H1 (cell line): ENCODE measurements around the gene UNK. TPM values are rescaled to one million over a fixed set of nuclear protein-coding genes. Genes with fewer than 3 reads are reported as not detected.
A peak's percentile ranks its signal among the peaks of the same experiment; 100 is the strongest.

Experiments used
- CTCF ChIA-PET: fragments of 300-600 bp; sonication (Branson Sonifier 250); formaldehyde crosslinking; loops from one replicate; lab custom pipeline; 2021; ENCODE audit not compliant: partially characterized antibody; lab: Charles Lee
- POLR2A ChIA-PET: fragments of 300-600 bp; sonication (Branson Sonifier 250); formaldehyde crosslinking; loops from one replicate; lab custom pipeline; 2021; ENCODE audit warnings: inconsistent platforms; ENCODE audit not compliant: partially characterized antibody; lab: Charles Lee
- DNase-seq, 2 experiments: peaks; one replicate each; pipeline versions ENCODE4 v3.0.0 to v3.0.0-alpha.2; 2010 to 2022; ENCODE audit warnings: low spot score in 2 of 2, low read depth in 1 of 2, mixed read lengths in 1 of 2
- FAIRE-seq: peaks from 2 replicates; lab custom pipeline; 2011; peaks lifted over from hg19 to GRCh38; lab: Jason Lieb, UNC
- H2AFZ ChIP-seq: 2 replicates; pipeline ENCODE4 v1.8.1; 2012; ENCODE audit warnings: low read length, inconsistent platforms
- H2AK5ac ChIP-seq: 2 replicates; pipeline ENCODE4 v1.6.1; 2013; ENCODE audit warnings: low read depth, low read length
- H2BK120ac ChIP-seq: replicated peaks from 2 replicates; pipeline ENCODE3; 2013; ENCODE audit warnings: low read depth, low read length, inconsistent platforms
- H2BK12ac ChIP-seq: 2 replicates; pipeline ENCODE4 v1.6.1; 2013; ENCODE audit warnings: low read depth, low read length
- H2BK15ac ChIP-seq: 2 replicates; pipeline ENCODE4 v1.6.1; 2013; ENCODE audit warnings: low read length
- H2BK20ac ChIP-seq: 2 replicates; pipeline ENCODE4 v1.6.1; 2013; ENCODE audit warnings: low read length
- H2BK5ac ChIP-seq: 2 replicates; pipeline ENCODE4 v1.6.1; 2013; ENCODE audit warnings: low read depth, low read length
- H3K14ac ChIP-seq: 2 replicates; pipeline ENCODE4 v1.6.1; 2013; ENCODE audit warnings: inconsistent platforms; ENCODE audit not compliant: insufficient read length
- H3K18ac ChIP-seq: 2 replicates; pipeline ENCODE4 v1.6.1; 2013; ENCODE audit warnings: low read length; ENCODE audit errors: extremely low read depth
- H3K23ac ChIP-seq: 2 replicates; pipeline ENCODE4 v1.6.1; 2013; ENCODE audit warnings: inconsistent platforms; ENCODE audit not compliant: insufficient read length
- H3K23me2 ChIP-seq: 2 replicates; pipeline ENCODE4 v1.6.1; 2013; ENCODE audit warnings: low read depth, low read length
- H3K27ac ChIP-seq: 2 replicates; pipeline ENCODE4 v1.6.1; 2011; ENCODE audit warnings: low read depth, low read length, inconsistent platforms
- H3K27me3 ChIP-seq, 4 experiments: replicated peaks in 1 of 4; 1 replicate in 1 of 4; 2 replicates in 3 of 4; pipeline versions ENCODE4 v1.6.1 to v1.8.1; 2011 to 2013; ENCODE audit warnings: low read length in 3 of 4, mild to moderate bottlenecking in 3 of 4, inconsistent platforms in 2 of 4, mixed read lengths in 2 of 4, moderate library complexity in 1 of 4; ENCODE audit not compliant: control insufficient read depth in 3 of 4, insufficient read depth in 3 of 4; ENCODE audit errors: extremely low read depth in 1 of 4
- H3K36me3 ChIP-seq, 4 experiments: 2 replicates each; pipeline versions ENCODE4 v1.6.1 to v1.8.1; 2011 to 2013; ENCODE audit warnings: mild to moderate bottlenecking in 4 of 4, low read length in 3 of 4, moderate library complexity in 2 of 4, control low read depth in 1 of 4, inconsistent platforms in 1 of 4; ENCODE audit not compliant: insufficient read depth in 4 of 4, control insufficient read depth in 2 of 4
- H3K4ac ChIP-seq: replicated peaks from 2 replicates; pipeline ENCODE3; 2013; ENCODE audit warnings: low read length, low read depth, mixed read lengths, inconsistent platforms; ENCODE audit not compliant: insufficient read length
- H3K4me1 ChIP-seq, 4 experiments: replicated peaks in 1 of 4; 1 replicate in 1 of 4; 2 replicates in 3 of 4; pipeline versions ENCODE4 v1.6.1 to v1.8.1; 2011 to 2013; ENCODE audit warnings: low read length in 3 of 4, inconsistent platforms in 2 of 4, mixed read lengths in 1 of 4; ENCODE audit not compliant: insufficient read depth in 4 of 4, control insufficient read depth in 3 of 4
- H3K4me2 ChIP-seq, 2 experiments: 2 replicates each; pipeline versions ENCODE4 v1.6.1 to v1.8.1; 2011 to 2013; ENCODE audit warnings: low read depth in 2 of 2, low read length in 2 of 2, control low read depth in 1 of 2, inconsistent platforms in 1 of 2, mild to moderate bottlenecking in 1 of 2; ENCODE audit not compliant: insufficient read depth in 1 of 2
- H3K4me3 ChIP-seq, 4 experiments: fragments of 200-600, 300-600 bp in 1 of 4; sonication (generic), shearing (Covaris generic), sonication (Bioruptor Twin) in 1 of 4; 2 replicates each; pipeline versions ENCODE4 v1.5.1 to v1.8.1; 2011 to 2016; ENCODE audit warnings: low read length in 4 of 4, low read depth in 3 of 4, control low read depth in 2 of 4, inconsistent platforms in 2 of 4, mild to moderate bottlenecking in 2 of 4, mixed read lengths in 1 of 4, moderate library complexity in 1 of 4; ENCODE audit not compliant: insufficient read depth in 2 of 4; ENCODE audit errors: extremely low read depth in 1 of 4
- H3K56ac ChIP-seq: replicated peaks from 2 replicates; pipeline ENCODE3; 2013; ENCODE audit warnings: low read depth, mild to moderate bottlenecking, mixed read lengths, low read length, inconsistent platforms; ENCODE audit not compliant: insufficient read length
- H3K79me1 ChIP-seq: 2 replicates; pipeline ENCODE4 v1.6.1; 2013; ENCODE audit warnings: low read depth, low read length, control low read depth
- H3K79me2 ChIP-seq, 2 experiments: 2 replicates each; pipeline versions ENCODE4 v1.6.1 to v1.8.1; 2012 to 2013; ENCODE audit warnings: low read length in 2 of 2, mild to moderate bottlenecking in 2 of 2, inconsistent platforms in 1 of 2; ENCODE audit not compliant: insufficient read depth in 2 of 2, control insufficient read depth in 1 of 2
- H3K9ac ChIP-seq, 4 experiments: replicated peaks in 1 of 4; 1 replicate in 1 of 4; 2 replicates in 3 of 4; pipeline versions ENCODE4 v1.6.1 to v1.8.1; 2011 to 2013; ENCODE audit warnings: low read depth in 3 of 4, low read length in 3 of 4, control low read depth in 2 of 4, mild to moderate bottlenecking in 2 of 4, moderate library complexity in 2 of 4, inconsistent platforms in 1 of 4; ENCODE audit errors: extremely low read depth in 1 of 4
- H3K9me3 ChIP-seq, 2 experiments: 2 replicates each; pipeline versions ENCODE4 v1.6.1 to v1.8.1; 2012 to 2013; ENCODE audit warnings: mild to moderate bottlenecking in 2 of 2, moderate library complexity in 2 of 2, control low read depth in 1 of 2, inconsistent platforms in 1 of 2, low read depth in 1 of 2, low read length in 1 of 2, mixed read lengths in 1 of 2; ENCODE audit not compliant: insufficient read depth in 2 of 2
- H4K20me1 ChIP-seq, 2 experiments: replicated peaks in 1 of 2; 2 replicates each; pipeline versions ENCODE3 to v1.8.1; 2011 to 2013; ENCODE audit warnings: inconsistent platforms in 2 of 2, low read length in 2 of 2, mild to moderate bottlenecking in 1 of 2; ENCODE audit not compliant: insufficient read depth in 2 of 2, control insufficient read depth in 1 of 2
- H4K5ac ChIP-seq: 2 replicates; pipeline ENCODE4 v1.6.1; 2013; ENCODE audit warnings: low read length, low read depth, mixed read lengths, inconsistent platforms; ENCODE audit not compliant: insufficient read length
- H4K8ac ChIP-seq: 2 replicates; pipeline ENCODE4 v1.8.0; 2013; ENCODE audit warnings: mild to moderate bottlenecking, moderate library complexity, low read length, inconsistent platforms; ENCODE audit not compliant: insufficient read depth; ENCODE audit errors: extremely low read depth
- H4K91ac ChIP-seq: replicated peaks from 2 replicates; pipeline ENCODE3; 2013; ENCODE audit warnings: low read length, mixed read lengths, inconsistent platforms; ENCODE audit not compliant: insufficient read length
- ATF2 ChIP-seq: IDR thresholded peaks from 2 replicates; pipeline ENCODE4 v1.6.1; 2012; ENCODE audit warnings: low read length, inconsistent platforms
- EZH2 ChIP-seq: fragments of 200-600 bp; sonication (generic); IDR thresholded peaks from 2 replicates; pipeline ENCODE4 v1.7.1; 2012; ENCODE audit warnings: low read depth, mild to moderate bottlenecking, moderate library complexity, low read length, inconsistent platforms; ENCODE audit not compliant: severe bottlenecking
- GABPA ChIP-seq: IDR thresholded peaks from 2 replicates; pipeline ENCODE4 v1.6.1; 2011; ENCODE audit warnings: mild to moderate bottlenecking, low read length, moderate library complexity, borderline replicate concordance; ENCODE audit not compliant: insufficient read depth
- MAFK ChIP-seq: IDR thresholded peaks from 2 replicates; pipeline ENCODE4 v1.6.1; 2012; ENCODE audit warnings: low read depth, mild to moderate bottlenecking, improper control_type of control experiment, low read length
- SIN3A ChIP-seq, 2 experiments: IDR thresholded peaks in 1 of 2; conservative IDR thresholded peaks in 1 of 2; 2 replicates each; pipeline ENCODE4 v1.6.1; 2011 to 2012; ENCODE audit warnings: low read length in 2 of 2, improper control_type of control experiment in 1 of 2, low read depth in 1 of 2, mild to moderate bottlenecking in 1 of 2
- USF2 ChIP-seq: IDR thresholded peaks from 2 replicates; pipeline ENCODE4 v1.6.1; 2011; ENCODE audit warnings: low read length, improper control_type of control experiment
- WGBS, 2 experiments: shearing (Covaris generic) in 1 of 2; methylation state at CpG; one replicate each; pipeline versions ENCODE4 v1.1.6 to v1.1.7; 2013 to 2015; ENCODE audit warnings: low lambda C conversion rate in 2 of 2, mixed read lengths in 2 of 2, inconsistent platforms in 1 of 2, low coverage in 1 of 2, missing lambda C conversion rate in 1 of 2; ENCODE audit not compliant: insufficient replicate concordance in 2 of 2, insufficient coverage in 1 of 2, insufficient read length in 1 of 2; ENCODE audit errors: extremely low coverage in 1 of 2, missing lambda C conversion rate in 1 of 2; 5-methylcytosine and 5-hydroxymethylcytosine counted together
- polyA plus RNA-seq, 7 experiments: library from polyadenylated mRNA; depleted of rRNA in 3 of 7; stranded (reverse) in 5 of 7; unstranded in 2 of 7; fragments of >200 nt in 5 of 7; fragments of 200-250 nt in 2 of 7; gene quantifications; 1 replicate in 5 of 7; 2 replicates in 1 of 7; 4 replicates in 1 of 7; pipeline versions ENCODE4 v1.2.1 to v1.2.3, GENCODE V29; 2011 to 2013; ENCODE audit warnings: missing spikeins in 2 of 7, mixed read lengths in 2 of 7
- total RNA-seq: library from RNA; stranded (reverse); fragmentation: NEBNext Ultra II Directional; extraction: Animal tissue kit (Norgen Biotek cat#: 25700); gene quantifications from 2 replicates; pipeline ENCODE4 v1.2.1, GENCODE V29; 2021

UNK gene
- total and polyA plus RNA-seq, 2 of the 8 experiments (the other 6 are each of a cell fraction or from before 2014, with no cell fraction given) = 24.2 to 33.3 TPM

- peak overlapping the region; percentile 94 for H4K91ac ChIP-seq
- no peaks in the 10 kb centered on the region for H3K9me3 ChIP-seq
- H2AFZ ChIP-seq = no peak overlapping the region
- H2BK120ac ChIP-seq = peak overlapping the region; percentile 8
- peaks cover 0 to 20% (median 7%) of the 10 kb centered on the region in 4 experiments; a peak in 6 of 7 replicates for H3K4me1 ChIP-seq
- peak overlapping the region; percentile 66; the same call in 1 of the 2 replicates for H2BK15ac ChIP-seq
- no peak overlapping the region for H3K23ac ChIP-seq
- no peak overlapping the region; the same call in 1 of the 2 replicates for H2BK20ac ChIP-seq
- peak overlapping the region; percentile 87 to 99 for H3K4me2 ChIP-seq
- no peaks in the 10 kb centered on the region for H3K27me3 ChIP-seq
- peaks cover 18 to 51% of the 10 kb centered on the region in 2 experiments for H3K79me2 ChIP-seq
- H3K56ac ChIP-seq = peak overlapping the region; percentile 75
- H3K23me2 ChIP-seq = peaks cover 6% of the 10 kb centered on the region; the same call in 1 of the 2 replicates
- peak overlapping the region; percentile 73 to 97 (median 92) for H3K4me3 ChIP-seq
- peak overlapping the region; percentile 93 for H2BK12ac ChIP-seq
- FAIRE-seq = no peak
- H4K8ac ChIP-seq = peak overlapping the region; percentile 99
- peaks cover 0 to 3% of the 10 kb centered on the region in 2 experiments for H4K20me1 ChIP-seq
- H3K27ac ChIP-seq = peak overlapping the region; percentile 100
- H4K5ac ChIP-seq = peak overlapping the region; percentile 89
- WGBS, 2 experiments = 7% methylated on average over 29 of the region's 43 CpGs; no CpG with 5 or more reads in 1 of the 2 experiments
- peak overlapping the region; percentile 98 for H2BK5ac ChIP-seq
- H3K14ac ChIP-seq = peak overlapping the region; percentile 35
- ChIA-PET POLR2A (interaction anchor here (0.6 to 7.5 kb wide), 29 partner anchors 10 to 523 kb away, joined by 3 to 98 read pairs (median 4); partner anchors contain the start of genes GALK1, GGA3, MRPS7 and TRIM65), CTCF (interaction anchor here (1.0 to 21.4 kb wide), 7 partner anchors 11 to 62 kb away, joined by 3 to 359 read pairs (median 7); partner anchors contain the start of genes GALK1 and UNC13D)
- peak overlapping the region; percentile 86 for H3K18ac ChIP-seq
- no peaks in the 10 kb centered on the region for H3K36me3 ChIP-seq
- peak overlapping the region; percentile 98 to 100 (median 100) for H3K9ac ChIP-seq
- H2AK5ac ChIP-seq = peak overlapping the region; percentile 91
- peak in 1 of 2 experiments; percentile 90 for DNase-seq
- H3K4ac ChIP-seq = peak overlapping the region; percentile 82
- peaks cover 3% of the 10 kb centered on the region for H3K79me1 ChIP-seq
- TF ChIP-seq MAFK = 0 out of 2 replicates have a peak, but pooled peaks have one; percentile 3
- peak; percentile 76 for TF ChIP-seq ATF2
- no peak for TF ChIP-seq EZH2
- peak in 1 of 2 experiments; percentile 4; a peak in 1 of 4 replicates for TF ChIP-seq SIN3A (conservative IDR thresholded peaks at IDR 0.05 in 1 of 2, IDR thresholded peaks at IDR 0.05 in 1 of 2; ENCODE audit: low read depth in 1 of 2, low read length in 2 of 2)
- TF ChIP-seq USF2 = peak; percentile 54
- TF ChIP-seq GABPA = no peak
Measured at GRCh38 chr17:75785016-75785890, 647 bp downstream of the UNK start.
